Activated naive CD8-positive, alpha-beta T cell (primary cell): ENCODE data around the gene ZNF598.

Experiments
- H3K27ac Mint-ChIP-seq: one replicate; pipeline ENCODE4 v1.8.0; 2021; ENCODE audit warnings: mixed read lengths
- H3K27me3 Mint-ChIP-seq: one replicate; pipeline ENCODE4 v1.8.0; 2021; ENCODE audit warnings: mixed read lengths
- H3K36me3 Mint-ChIP-seq: one replicate; pipeline ENCODE4 v1.8.0; 2021; ENCODE audit warnings: mixed read lengths
- H3K4me1 Mint-ChIP-seq: one replicate; pipeline ENCODE4 v1.8.0; 2021; ENCODE audit warnings: low read depth, mixed read lengths
- H3K4me3 Mint-ChIP-seq: one replicate; pipeline ENCODE4 v1.8.0; 2021; ENCODE audit warnings: mild to moderate bottlenecking, mixed read lengths
- H3K9me3 Mint-ChIP-seq: one replicate; pipeline ENCODE4 v1.8.0; 2021; ENCODE audit warnings: low read depth, mixed read lengths

Gene ZNF598

DNA sequence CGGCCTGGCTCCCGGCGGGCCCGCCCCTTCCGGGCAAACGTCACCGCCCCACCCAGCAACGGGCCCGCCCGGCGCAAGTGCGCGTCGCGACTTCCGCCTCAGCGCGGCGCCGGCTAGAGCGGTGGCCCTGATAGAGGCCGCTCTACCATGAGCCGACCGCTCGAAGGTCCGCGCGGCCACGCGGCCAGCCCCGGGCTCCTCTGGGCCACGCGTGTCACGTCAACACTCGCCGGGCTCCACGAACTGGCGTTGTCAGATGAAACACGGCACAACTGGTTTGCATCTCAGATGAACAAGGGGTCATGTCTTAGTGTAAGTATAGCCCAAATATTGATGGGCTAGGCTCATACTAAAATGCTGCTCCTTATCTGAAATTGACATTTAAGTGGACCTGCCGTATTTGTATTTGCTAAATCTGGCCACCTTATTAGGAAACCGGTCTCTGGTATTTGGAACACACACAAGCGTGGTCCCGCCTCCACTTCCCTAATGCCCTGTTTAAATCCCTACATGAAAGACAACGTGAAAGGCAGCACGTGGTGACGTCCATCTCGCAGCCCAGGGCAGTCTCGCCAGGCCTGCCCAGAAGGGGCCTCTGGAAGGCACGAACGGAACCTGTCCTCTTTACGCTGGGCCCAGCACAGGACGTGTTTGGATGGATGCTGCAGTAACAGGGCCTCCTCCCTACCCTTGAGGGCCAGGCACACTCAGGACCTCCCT, at the start of gene ZNF598:
Gene ZNF598, minus strand, starts transcription at position 31 of the 720 bp plus-strand sequence.
- H3K4me3 Mint-ChIP-seq: peak within 1 kb of the TSS; percentile 96
- H3K4me1 Mint-ChIP-seq: peaks cover 37% of the 10 kb centered on the region
- no peaks in the 10 kb centered on the region for H3K27me3 Mint-ChIP-seq
- peak within 1 kb of the TSS; percentile 98 for H3K27ac Mint-ChIP-seq
- H3K9me3 Mint-ChIP-seq: no peaks in the 10 kb centered on the region
- H3K36me3 Mint-ChIP-seq: peaks cover 3% of the 10 kb centered on the region

GRCh38 chr16:2058872-2059271, 49.3 kb upstream of the ZNF598 start:
- Mint-ChIP-seq H3K27me3 (no peaks in the 10 kb centered on the region), H3K9me3 (no peaks in the 10 kb centered on the region), H3K36me3 (no peaks in the 10 kb centered on the region), H3K4me3 (no peak overlapping the region), H3K27ac (no peak overlapping the region), H3K4me1 (no peaks in the 10 kb centered on the region)

DNA sequence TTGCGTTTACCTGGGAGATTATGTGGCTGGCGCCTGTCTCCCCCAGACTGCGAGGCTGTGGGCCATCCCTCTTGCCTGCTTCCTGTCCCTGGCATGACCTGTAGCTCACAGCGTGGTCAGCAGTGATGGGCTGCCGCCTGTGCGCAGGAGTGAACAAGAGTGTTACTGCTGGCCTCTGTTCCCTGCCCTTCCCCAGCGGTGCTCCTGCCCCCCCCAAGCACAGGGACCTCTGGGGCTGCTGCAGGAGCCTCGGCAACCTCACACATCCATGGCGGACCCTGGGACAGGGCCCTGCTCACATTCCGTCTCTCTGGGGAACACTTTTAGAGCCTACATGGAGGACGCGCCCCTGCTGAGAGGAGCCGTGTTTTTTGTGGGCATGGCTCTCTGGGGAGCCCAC, 48.8 kb upstream of the ZNF598 start:
- H3K4me1 Mint-ChIP-seq: no peaks in the 10 kb centered on the region
- H3K36me3 Mint-ChIP-seq: no peaks in the 10 kb centered on the region
- no peaks in the 10 kb centered on the region for H3K9me3 Mint-ChIP-seq
- no peak overlapping the region for H3K4me3 Mint-ChIP-seq
- no peak overlapping the region for H3K27ac Mint-ChIP-seq
- no peaks in the 10 kb centered on the region for H3K27me3 Mint-ChIP-seq

DNA sequence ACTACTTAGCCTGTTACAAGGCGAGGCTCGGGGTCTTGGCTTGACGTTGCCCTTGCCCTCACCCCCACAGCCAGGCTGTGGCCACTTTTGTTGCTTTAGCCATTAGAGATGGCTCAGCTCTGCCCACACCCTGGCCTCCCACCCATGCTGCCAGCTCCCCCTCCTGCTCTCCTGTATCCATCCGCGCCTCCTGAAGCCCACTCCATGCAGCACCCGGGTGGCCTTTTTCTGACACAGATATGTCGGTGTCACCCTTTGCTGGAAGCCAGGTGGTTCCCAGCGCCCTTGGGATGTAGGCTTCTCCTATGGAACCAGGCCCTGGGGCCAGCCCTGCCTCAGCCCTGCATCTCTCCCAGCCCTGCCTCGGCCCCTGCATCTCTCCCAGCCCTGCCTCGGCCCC, 47.8 kb upstream of the ZNF598 start:
- H3K27me3 Mint-ChIP-seq: no peaks in the 10 kb centered on the region
- H3K4me1 Mint-ChIP-seq: no peaks in the 10 kb centered on the region
- no peak overlapping the region for H3K27ac Mint-ChIP-seq
- H3K36me3 Mint-ChIP-seq: no peaks in the 10 kb centered on the region
- H3K4me3 Mint-ChIP-seq: no peak overlapping the region
- H3K9me3 Mint-ChIP-seq: no peaks in the 10 kb centered on the region

- Mint-ChIP-seq H3K4me1 (no peaks in the 10 kb centered on the region), H3K27ac (no peak overlapping the region), H3K36me3 (no peaks in the 10 kb centered on the region), H3K9me3 (no peaks in the 10 kb centered on the region), H3K27me3 (no peaks in the 10 kb centered on the region), H3K4me3 (no peak overlapping the region)
Measured at GRCh38 chr16:2056681-2057407, 47.2 kb upstream of the ZNF598 start.

- Mint-ChIP-seq H3K36me3 (no peaks in the 10 kb centered on the region), H3K4me3 (no peak overlapping the region), H3K27ac (no peak overlapping the region), H3K27me3 (no peaks in the 10 kb centered on the region), H3K9me3 (no peaks in the 10 kb centered on the region), H3K4me1 (no peaks in the 10 kb centered on the region)
Measured at GRCh38 chr16:2056077-2056476, 46.5 kb upstream of the ZNF598 start.

GRCh38 chr16:2054543-2055245, 45.1 kb upstream of the ZNF598 start:
- no peak overlapping the region for H3K27ac Mint-ChIP-seq
- no peaks in the 10 kb centered on the region for H3K4me1 Mint-ChIP-seq

DNA sequence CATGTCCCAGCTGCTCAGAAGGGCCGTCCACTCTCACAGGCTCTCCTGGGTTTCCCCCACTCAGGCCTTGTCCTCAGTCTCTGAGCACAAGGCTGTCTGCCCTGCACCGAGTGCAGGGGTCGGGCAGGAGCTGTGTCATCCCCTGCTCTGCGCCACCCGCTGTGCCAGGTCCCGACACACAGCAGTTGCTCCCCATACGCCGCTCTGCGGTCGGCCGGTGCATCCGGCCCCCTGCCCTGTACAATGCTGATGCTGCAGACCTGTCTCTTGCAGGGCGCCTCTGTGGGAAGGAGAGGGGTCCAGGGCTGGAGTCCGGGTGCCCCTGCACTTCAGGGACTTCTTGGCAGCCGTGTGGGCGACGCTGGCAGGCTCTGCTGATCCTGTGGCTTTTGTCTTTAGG, 44.3 kb upstream of the ZNF598 start:
- Mint-ChIP-seq H3K4me1 (no peaks in the 10 kb centered on the region), H3K27ac (no peak overlapping the region), H3K4me3 (no peak overlapping the region), H3K27me3 (no peaks in the 10 kb centered on the region), H3K36me3 (no peaks in the 10 kb centered on the region), H3K9me3 (no peaks in the 10 kb centered on the region)

More at GRCh38 chr16:2054543-2055245, 45.1 kb upstream of the ZNF598 start:
- H3K4me3 Mint-ChIP-seq: no peak overlapping the region
- no peaks in the 10 kb centered on the region for H3K27me3 Mint-ChIP-seq
- H3K36me3 Mint-ChIP-seq: no peaks in the 10 kb centered on the region
- H3K9me3 Mint-ChIP-seq: no peaks in the 10 kb centered on the region

DNA sequence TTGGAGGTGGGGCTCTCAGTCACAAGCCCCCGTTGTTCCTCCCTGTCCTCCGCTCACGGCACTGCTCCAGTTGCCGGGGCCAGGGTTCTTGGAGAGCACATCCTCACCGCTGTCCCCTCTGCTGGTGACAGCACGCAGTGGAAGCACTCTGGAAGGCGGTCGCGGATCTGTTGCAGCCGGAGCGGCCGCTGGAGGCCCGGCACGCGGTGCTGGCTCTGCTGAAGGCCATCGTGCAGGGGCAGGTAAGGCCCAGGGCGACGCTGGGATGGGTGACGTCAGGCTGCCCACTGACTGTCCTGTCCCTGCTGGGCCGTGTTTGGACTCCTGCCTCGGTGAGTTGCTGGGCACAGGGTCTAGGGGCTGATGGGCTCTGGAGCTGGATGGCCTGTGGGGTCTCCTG, 43.6 kb upstream of the ZNF598 start:
- no peaks in the 10 kb centered on the region for H3K36me3 Mint-ChIP-seq
- H3K9me3 Mint-ChIP-seq: no peaks in the 10 kb centered on the region
- no peak overlapping the region for H3K4me3 Mint-ChIP-seq
- no peaks in the 10 kb centered on the region for H3K27me3 Mint-ChIP-seq
- H3K27ac Mint-ChIP-seq: no peak overlapping the region
- H3K4me1 Mint-ChIP-seq: peaks cover 6% of the 10 kb centered on the region

DNA sequence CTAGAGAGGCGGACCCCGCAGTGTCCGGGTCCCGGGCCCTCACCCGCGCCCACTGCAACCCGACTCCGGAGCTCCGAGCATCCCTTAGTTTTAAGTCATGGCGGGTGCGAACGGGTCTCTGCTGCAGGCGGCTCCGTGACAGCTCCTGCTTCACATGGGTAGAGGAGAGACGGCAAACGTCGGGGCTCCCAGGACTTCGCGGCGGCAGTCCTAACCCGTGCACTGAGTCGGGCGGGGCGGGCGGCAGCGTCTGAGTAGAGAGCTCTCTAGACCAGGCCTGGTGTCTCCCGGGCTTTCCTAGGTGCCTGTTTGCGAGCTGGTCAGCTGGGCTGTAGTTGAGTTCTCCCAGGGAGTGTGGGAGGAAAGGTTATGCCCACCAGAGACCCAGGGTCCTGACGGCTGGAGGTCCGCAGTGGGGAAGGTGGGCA, 38.5 kb upstream of the ZNF598 start:
- H3K9me3 Mint-ChIP-seq: no peaks in the 10 kb centered on the region
- H3K4me1 Mint-ChIP-seq: peaks cover 12% of the 10 kb centered on the region
- peak overlapping the region; percentile 41 for H3K27ac Mint-ChIP-seq
- H3K4me3 Mint-ChIP-seq: peak overlapping the region; percentile 91
- no peaks in the 10 kb centered on the region for H3K36me3 Mint-ChIP-seq
- H3K27me3 Mint-ChIP-seq: no peaks in the 10 kb centered on the region

DNA sequence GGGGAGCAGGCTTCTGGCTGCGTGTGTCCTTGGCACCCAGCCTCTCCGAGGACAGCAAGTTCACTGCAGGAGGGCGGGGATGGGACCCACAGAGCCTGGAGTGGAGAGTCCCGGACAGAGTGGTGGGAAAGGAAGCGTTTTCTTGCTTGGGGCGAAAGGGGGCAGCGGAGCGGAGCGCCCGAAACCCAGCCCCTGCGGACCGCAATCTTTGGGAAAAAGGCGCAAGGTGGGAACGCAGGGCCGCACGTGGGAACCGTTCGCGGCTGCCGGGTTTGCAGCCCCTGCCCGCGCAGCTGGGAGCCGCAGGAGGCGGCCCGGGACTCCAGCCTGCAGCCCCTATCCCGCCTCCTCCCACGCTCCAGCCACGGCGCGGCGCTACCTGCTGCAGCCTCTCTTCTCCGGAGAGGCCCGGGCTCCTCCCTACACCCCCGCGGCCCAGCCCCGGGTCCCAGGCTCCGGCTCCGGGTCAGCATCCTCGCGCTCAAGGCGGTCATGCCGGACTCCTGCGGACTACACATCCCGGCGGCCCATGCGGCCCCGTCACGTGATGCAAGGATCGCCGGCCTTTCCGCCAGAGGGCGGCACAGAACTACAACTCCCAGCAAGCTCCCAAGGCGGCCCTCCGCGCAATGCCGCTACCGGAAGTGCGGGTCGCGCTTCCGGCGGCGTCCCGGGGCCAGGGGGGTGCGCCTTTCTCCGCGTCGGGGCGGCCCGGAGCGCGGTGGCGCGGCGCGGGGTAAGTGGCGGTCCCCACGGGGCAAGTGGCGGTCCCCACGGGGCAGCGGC, 37.9 kb upstream of the ZNF598 start, which contains the start of the genes NTHL1 and TSC2:
Gene NTHL1, minus strand, starts transcription at position 505 of the 786 bp plus-strand sequence. Its CDS starts 11 bp downstream, at position 494.
Gene TSC2, plus strand, starts transcription at position 656 of the 786 bp plus-strand sequence. CDS start 631 bp downstream, outside the sequence.
- Mint-ChIP-seq H3K27me3 (no peaks in the 10 kb centered on the region), H3K4me3 (peak within 1 kb of the TSS; percentile 92), H3K4me1 (peaks cover 12% of the 10 kb centered on the region), H3K27ac (peak within 1 kb of the TSS; percentile 70), H3K9me3 (no peaks in the 10 kb centered on the region), H3K36me3 (no peaks in the 10 kb centered on the region)

DNA sequence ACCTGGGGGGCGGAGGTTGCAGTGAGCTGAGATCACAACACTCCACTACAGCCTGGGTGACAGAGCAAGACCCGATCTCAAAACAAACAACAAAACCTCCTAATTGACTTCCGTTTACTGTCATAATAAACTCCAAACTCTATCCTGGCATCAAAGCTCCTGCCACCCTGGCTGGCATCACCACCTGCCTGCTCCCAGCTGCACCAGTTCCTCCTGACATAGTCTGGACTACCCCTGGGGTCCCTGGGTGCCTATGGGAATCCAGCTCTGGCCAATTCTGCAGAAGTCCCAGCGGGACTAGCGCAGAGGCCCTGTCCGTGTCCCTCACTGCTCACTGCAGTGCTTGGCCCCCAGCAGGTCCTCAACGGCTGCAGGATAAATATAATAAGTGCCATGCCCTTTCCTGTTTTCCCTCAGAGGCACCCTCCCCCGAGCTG, 37.3 kb upstream of the ZNF598 start:
- Mint-ChIP-seq H3K36me3 (no peaks in the 10 kb centered on the region), H3K27me3 (no peaks in the 10 kb centered on the region), H3K4me3 (peak overlapping the region; percentile 92), H3K27ac (peak overlapping the region; percentile 70), H3K9me3 (no peaks in the 10 kb centered on the region), H3K4me1 (peaks cover 12% of the 10 kb centered on the region)

GRCh38 chr16:2045965-2046892, 36.6 kb upstream of the ZNF598 start:
- Mint-ChIP-seq H3K4me1 (peaks cover 12% of the 10 kb centered on the region), H3K36me3 (no peaks in the 10 kb centered on the region), H3K27me3 (no peaks in the 10 kb centered on the region), H3K4me3 (peak overlapping the region; percentile 92), H3K27ac (no peak overlapping the region), H3K9me3 (no peaks in the 10 kb centered on the region)
